Thymus (tissue), 11 donors: ENCODE measurements around the gene APOBEC3G. TPM values are rescaled to one million over a fixed set of nuclear protein-coding genes. Genes with fewer than 3 reads are reported as not detected.
A peak's percentile ranks its signal among the peaks of the same experiment; 100 is the strongest.
"Not testable (repeated sequence)": the region's sequence is repeated elsewhere in the genome, so short reads cannot be mapped to it uniquely, and the experiment has no call there.

ENCODE experiments used
- DNase-seq, 9 donors: peaks; one replicate each; pipeline ENCODE4 v3.0.0-alpha.2; 2013; ENCODE audit warnings: low spot score in 9 of 9, low read depth in 6 of 9, missing footprints in 1 of 9
- H3K27ac ChIP-seq, 2 donors: one replicate each; pipeline ENCODE4 v1.5.1; 2013; ENCODE audit warnings: control low read depth in 1 of 2, low read depth in 1 of 2, low read length in 1 of 2, mild to moderate bottlenecking in 1 of 2, moderate library complexity in 1 of 2
- H3K27me3 ChIP-seq, 2 donors: one replicate each; pipeline ENCODE4 v1.5.1; 2013; ENCODE audit warnings: low read length in 1 of 2; ENCODE audit not compliant: control insufficient read depth in 2 of 2, insufficient read depth in 1 of 2
- H3K36me3 ChIP-seq, 2 donors: one replicate each; pipeline ENCODE4 v1.5.1; 2013; ENCODE audit warnings: low read length in 1 of 2, mild to moderate bottlenecking in 1 of 2, moderate library complexity in 1 of 2; ENCODE audit not compliant: control insufficient read depth in 2 of 2, insufficient read depth in 2 of 2
- H3K4me1 ChIP-seq, 2 donors: one replicate each; pipeline ENCODE4 v1.5.1; 2013; ENCODE audit warnings: low read length in 2 of 2; ENCODE audit not compliant: control insufficient read depth in 2 of 2, insufficient read depth in 2 of 2
- H3K4me3 ChIP-seq, 2 donors: one replicate each; pipeline ENCODE4 v1.5.1; 2013; ENCODE audit warnings: low read length in 2 of 2, control low read depth in 1 of 2, mild to moderate bottlenecking in 1 of 2
- H3K9me3 ChIP-seq, 2 donors: one replicate each; pipeline ENCODE4 v1.5.1; 2013; ENCODE audit warnings: low read length in 1 of 2, mild to moderate bottlenecking in 1 of 2; ENCODE audit not compliant: control insufficient read depth in 2 of 2, insufficient read depth in 1 of 2
- WGBS: extraction: QIAGEN DNeasy Blood & Tissue Kit; methylation state at CpG from one replicate; pipeline ENCODE4 v1.1.7; 2013; 5-methylcytosine and 5-hydroxymethylcytosine counted together
- polyA plus RNA-seq: library from polyadenylated mRNA; stranded (reverse); fragments of 200-250 nt; gene quantifications from one replicate; pipeline ENCODE4 v1.2.3, GENCODE V29; 2013
- total RNA-seq: library from RNA; stranded (reverse); fragments of 120-200 nt; gene quantifications from one replicate; pipeline ENCODE4 v1.2.4, GENCODE V29; 2013
- donor health status: healthy.

Gene APOBEC3G
- total and polyA plus RNA-seq, 2 donors = 32.3 to 43.1 TPM

GRCh38 chr22:39039306-39040126 lies 37.6 kb upstream of the APOBEC3G start:
- Histone ChIP-seq H3K4me1 (peaks cover 3 to 23% of the 10 kb centered on the region in 2 donors), H3K4me3 (no peak overlapping the region), H3K27me3 (no peaks in the 10 kb centered on the region), H3K36me3 (peaks cover 5 to 6% of the 10 kb centered on the region in 2 donors), H3K27ac (no peak overlapping the region), H3K9me3 (no peaks in the 10 kb centered on the region)
- no peak for DNase-seq
- 97% methylated on average over 19 of the region's 19 CpGs for WGBS

DNA sequence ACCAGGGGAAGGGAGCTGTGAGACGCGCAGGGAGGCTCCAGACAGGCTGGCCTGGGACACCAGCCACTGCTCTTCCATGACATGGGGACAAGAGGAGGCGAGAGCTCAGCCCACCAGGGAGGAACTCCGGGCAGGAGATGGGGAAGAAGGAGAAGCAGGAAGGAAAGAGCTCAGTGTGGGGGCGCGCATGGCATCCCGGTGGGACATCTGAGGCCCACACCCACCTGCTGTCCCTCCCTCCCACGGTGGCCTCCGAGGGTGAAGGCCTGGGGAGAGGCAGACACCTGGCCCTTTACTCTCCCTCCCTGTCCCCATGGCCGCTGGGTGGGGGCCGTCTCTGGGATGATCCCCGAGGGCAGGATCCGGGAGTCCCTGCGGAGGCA lies 36.9 kb upstream of the APOBEC3G start:
- not testable (repeated sequence) for DNase-seq, H3K27me3 ChIP-seq, H3K9me3 ChIP-seq, H3K36me3 ChIP-seq
- Histone ChIP-seq H3K27ac (peak overlapping the region in 1 of 2 donors; percentile 31), H3K4me3 (peak overlapping the region; percentile 12 to 52), H3K4me1 (peaks cover 3 to 23% of the 10 kb centered on the region in 2 donors)
- 28% methylated on average over 10 of the region's 14 CpGs for WGBS

DNA sequence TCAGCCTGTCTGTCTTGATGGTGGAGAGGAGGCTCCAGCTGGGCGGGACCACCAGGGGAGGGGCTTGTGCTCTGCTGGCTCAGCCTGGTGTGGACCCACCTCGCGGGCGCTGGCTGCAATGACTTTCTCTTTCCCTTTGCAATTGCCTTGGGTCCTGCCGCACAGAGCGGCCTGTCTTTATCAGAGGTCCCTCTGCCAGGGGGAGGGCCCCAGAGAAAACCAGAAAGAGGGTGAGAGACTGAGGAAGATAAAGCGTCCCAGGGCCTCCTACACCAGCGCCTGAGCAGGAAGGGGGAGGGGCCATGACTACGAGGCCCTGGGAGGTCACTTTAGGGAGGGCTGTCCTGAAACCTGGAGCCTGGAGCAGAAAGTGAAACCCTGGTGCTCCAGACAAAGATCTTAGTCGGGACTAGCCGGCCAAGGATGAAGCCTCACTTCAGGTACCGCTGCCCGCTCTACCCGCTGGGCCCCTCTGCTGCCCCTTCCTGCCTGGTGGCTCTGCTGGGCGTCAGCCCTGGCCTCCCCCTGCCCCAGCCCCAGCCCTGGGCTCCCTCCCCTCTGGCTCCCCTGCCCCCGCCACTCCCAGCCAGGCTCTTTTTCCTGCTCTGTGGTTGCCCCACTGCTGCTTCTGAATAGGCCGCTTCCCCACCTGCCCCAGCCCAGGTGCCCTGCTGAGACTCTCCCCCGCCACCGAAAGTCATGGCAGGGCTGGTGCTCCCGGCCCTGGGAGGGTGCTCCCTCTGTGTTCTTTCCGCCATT lies 36.4 kb upstream of the APOBEC3G start, which contains the start of gene APOBEC3F:
APOBEC3F (plus strand) TSS at position 327 of the 759 bp plus-strand sequence; CDS start at position 424, 97 bp downstream.
- not testable (repeated sequence) for H3K9me3 ChIP-seq, H3K36me3 ChIP-seq, H3K27me3 ChIP-seq
- Histone ChIP-seq H3K27ac (peak within 1 kb of the TSS; percentile 76 to 79), H3K4me1 (peaks cover 3 to 23% of the 10 kb centered on the region in 2 donors), H3K4me3 (peak within 1 kb of the TSS; percentile 52 to 57)
- WGBS = 1% methylated on average over 17 of the region's 21 CpGs
- DNase-seq = peak in 4 of 9 donors; percentile 20 to 58 (median 22)

- H3K4me3 ChIP-seq = no peak overlapping the region
- WGBS = 96% methylated on average over 7 of the region's 7 CpGs
These were observed 35.2 kb upstream of the APOBEC3G start for GRCh38 chr22:39041908-39042307.

DNA sequence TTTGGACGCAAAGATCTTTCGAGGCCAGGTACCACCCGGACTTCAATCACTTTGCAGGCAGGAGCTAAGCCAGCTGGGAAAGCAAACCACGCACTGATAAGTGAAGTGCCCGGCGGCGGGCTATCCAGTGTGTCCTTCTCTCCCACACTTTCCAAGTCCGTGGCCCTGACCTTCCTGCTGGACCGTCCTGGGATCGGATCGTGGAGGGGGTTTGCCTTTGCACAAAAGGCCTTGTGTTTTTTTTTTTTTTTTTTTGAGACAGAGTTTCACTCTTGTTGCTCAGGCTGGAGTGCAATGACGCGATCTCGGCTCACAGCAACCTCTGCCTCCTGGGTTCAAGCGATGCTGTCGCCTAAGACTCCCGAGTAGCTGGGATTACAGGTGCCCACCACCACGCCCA lies 34.0 kb upstream of the APOBEC3G start:
- not testable (repeated sequence) for H3K9me3 ChIP-seq, H3K27me3 ChIP-seq, H3K4me3 ChIP-seq, H3K27ac ChIP-seq, DNase-seq, H3K36me3 ChIP-seq
- H3K4me1 ChIP-seq = peaks cover 3 to 23% of the 10 kb centered on the region in 2 donors
- WGBS = 98% methylated on average over 16 of the region's 18 CpGs

More at GRCh38 chr22:39041908-39042307, 35.2 kb upstream of the APOBEC3G start:
- no peak for DNase-seq
- Histone ChIP-seq H3K36me3 (peaks cover 5 to 6% of the 10 kb centered on the region in 2 donors), H3K27me3 (no peaks in the 10 kb centered on the region), H3K9me3 (no peaks in the 10 kb centered on the region), H3K4me1 (peaks cover 3 to 23% of the 10 kb centered on the region in 2 donors), H3K27ac (no peak overlapping the region)

DNA sequence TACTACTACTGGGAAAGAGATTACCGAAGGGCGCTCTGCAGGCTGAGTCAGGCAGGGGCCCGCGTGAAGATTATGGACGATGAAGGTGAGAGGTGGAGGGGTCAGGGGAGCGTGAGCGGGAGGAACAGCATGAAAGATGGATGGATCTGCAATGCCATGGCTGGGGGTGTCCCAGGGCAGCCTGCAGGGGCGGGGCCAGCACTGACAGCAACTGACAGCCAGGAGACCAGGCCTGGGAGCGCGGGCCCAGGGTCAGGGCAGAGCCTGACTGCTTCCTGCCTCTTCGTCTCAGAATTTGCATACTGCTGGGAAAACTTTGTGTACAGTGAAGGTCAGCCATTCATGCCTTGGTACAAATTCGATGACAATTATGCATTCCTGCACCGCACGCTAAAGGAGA lies 31.9 kb upstream of the APOBEC3G start:
- H3K36me3 ChIP-seq, H3K27me3 ChIP-seq, DNase-seq, H3K9me3 ChIP-seq, H3K4me3 ChIP-seq, H3K27ac ChIP-seq: not testable (repeated sequence)
- 95% methylated on average over 14 of the region's 14 CpGs for WGBS
- peaks cover 3 to 18% of the 10 kb centered on the region in 2 donors for H3K4me1 ChIP-seq

- not testable (repeated sequence) for H3K36me3 ChIP-seq, DNase-seq, H3K27ac ChIP-seq, H3K9me3 ChIP-seq, H3K4me1 ChIP-seq, H3K27me3 ChIP-seq, H3K4me3 ChIP-seq
- WGBS = 97% methylated on average over 7 of the region's 7 CpGs
These were observed 27.6 kb upstream of the APOBEC3G start for GRCh38 chr22:39049486-39049885.

- not testable (repeated sequence) for H3K27me3 ChIP-seq, H3K27ac ChIP-seq, H3K4me1 ChIP-seq, DNase-seq, H3K4me3 ChIP-seq, H3K36me3 ChIP-seq
- 93% methylated on average over 16 of the region's 18 CpGs for WGBS
- peaks cover 1 to 10% of the 10 kb centered on the region in 2 donors for H3K9me3 ChIP-seq
These were observed 25.1 kb upstream of the APOBEC3G start for GRCh38 chr22:39051844-39052495.
